ENCODE measurements around the gene APOA5. TPM values are rescaled to one million over a fixed set of nuclear protein-coding genes. Genes with fewer than 3 reads are reported as not detected.

APOA5 gene
- total and polyA plus RNA-seq, 8 donors, result not detected

DNA sequence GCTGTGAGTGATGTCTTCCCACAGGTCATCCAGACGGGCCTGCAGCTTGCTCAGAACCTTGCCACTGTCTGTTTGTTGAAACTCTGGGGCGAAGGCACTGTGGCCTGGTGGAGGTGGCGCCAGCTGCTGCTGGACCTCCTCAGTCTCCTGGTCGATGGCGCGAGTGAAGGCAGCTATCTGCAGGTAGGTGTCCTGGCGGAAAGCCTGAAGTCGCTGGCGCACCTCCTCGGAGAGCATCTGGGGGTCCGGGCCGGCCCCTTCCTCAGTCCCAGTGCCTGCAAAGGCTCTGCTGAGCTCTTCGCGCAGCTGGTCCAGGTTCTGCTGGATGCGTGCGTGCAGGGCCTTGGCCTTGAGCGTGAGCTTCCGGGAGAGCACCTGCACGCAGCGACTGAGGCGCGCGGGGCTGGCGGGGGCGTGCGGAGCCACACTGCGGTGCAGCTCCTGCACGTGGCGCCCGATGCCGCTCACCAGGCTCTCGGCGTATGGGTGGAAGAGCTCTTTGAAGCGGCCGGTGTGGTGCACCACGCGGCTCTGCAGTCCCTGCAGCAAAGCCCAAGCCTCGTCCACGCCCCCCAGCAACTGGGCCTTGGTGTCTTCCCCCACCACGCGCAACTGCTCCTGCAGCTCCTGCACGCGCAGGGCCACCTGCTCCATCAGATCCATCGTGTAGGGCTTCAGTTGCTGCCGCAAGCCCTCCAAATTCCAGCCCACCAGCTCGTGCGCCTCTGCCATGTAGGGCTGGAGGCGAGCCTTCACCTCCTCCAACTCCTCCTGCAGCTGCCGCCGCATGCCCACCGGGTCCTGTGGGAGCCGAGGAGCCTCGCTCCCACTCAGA, 1.3 kb downstream of the APOA5 start:
- 78 to 91% (median 87%) methylated on average over 23 to 53 of the region's 53 CpGs for WGBS, 5 donors
- no peak for TF ChIP-seq EP300 (IDR thresholded peaks at IDR 0.05)
- TF ChIP-seq POLR2A (IDR thresholded peaks at IDR 0.05), result no peak
- TF ChIP-seq, protein P1, sequence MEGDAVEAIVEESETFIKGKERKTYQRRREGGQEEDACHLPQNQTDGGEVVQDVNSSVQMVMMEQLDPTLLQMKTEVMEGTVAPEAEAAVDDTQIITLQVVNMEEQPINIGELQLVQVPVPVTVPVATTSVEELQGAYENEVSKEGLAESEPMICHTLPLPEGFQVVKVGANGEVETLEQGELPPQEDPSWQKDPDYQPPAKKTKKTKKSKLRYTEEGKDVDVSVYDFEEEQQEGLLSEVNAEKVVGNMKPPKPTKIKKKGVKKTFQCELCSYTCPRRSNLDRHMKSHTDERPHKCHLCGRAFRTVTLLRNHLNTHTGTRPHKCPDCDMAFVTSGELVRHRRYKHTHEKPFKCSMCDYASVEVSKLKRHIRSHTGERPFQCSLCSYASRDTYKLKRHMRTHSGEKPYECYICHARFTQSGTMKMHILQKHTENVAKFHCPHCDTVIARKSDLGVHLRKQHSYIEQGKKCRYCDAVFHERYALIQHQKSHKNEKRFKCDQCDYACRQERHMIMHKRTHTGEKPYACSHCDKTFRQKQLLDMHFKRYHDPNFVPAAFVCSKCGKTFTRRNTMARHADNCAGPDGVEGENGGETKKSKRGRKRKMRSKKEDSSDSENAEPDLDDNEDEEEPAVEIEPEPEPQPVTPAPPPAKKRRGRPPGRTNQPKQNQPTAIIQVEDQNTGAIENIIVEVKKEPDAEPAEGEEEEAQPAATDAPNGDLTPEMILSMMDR (IDR thresholded peaks at IDR 0.05), result no peak
- no peak for TF ChIP-seq POLR2AphosphoS5 (IDR thresholded peaks at IDR 0.05)
- peak in 1 of 2 donors; percentile 9 for DNase-seq
- Histone ChIP-seq H3K9me3 (no peaks in the 10 kb centered on the region), H3K27me3 (no peaks in the 10 kb centered on the region), H3K4me1 (peaks cover 11 to 42% (median 37%) of the 10 kb centered on the region in 4 donors), H3K27ac (no peak overlapping the region), H3K36me3 (peaks cover 6 to 15% (median 13%) of the 10 kb centered on the region in 4 donors), H3K4me3 (no peak overlapping the region)
- intact Hi-C loops (cut with DNase I; ENCODE audit: low total_unique reads), result loop anchor here (10.0 kb wide), 1 partner anchor 314 kb away; no protein-coding TSS in a partner anchor

DNA sequence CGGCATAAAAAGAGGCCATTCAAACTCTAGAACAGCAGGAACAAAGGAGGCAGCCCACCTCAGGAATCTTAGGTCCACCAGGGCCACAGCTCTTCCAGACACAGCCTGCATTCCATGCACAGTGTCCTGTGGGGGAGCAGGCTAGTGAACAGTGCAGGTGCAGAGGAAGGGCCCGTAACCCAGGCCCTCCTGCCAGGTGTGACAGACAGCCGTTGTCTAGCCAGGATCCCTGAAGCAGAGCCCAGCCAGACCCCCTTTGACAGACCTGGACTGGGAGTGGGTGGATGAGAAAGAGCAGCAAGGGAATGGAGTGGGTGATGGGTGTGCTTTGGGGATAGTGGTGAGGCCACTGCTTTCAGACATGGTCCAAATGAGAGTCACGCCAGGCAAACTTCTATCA, 2.7 kb downstream of the APOA5 start:
- peaks cover 21 to 29% (median 27%) of the 10 kb centered on the region in 4 donors for H3K36me3 ChIP-seq
- peak overlapping the region in 1 of 4 donors; percentile 95 for H3K4me3 ChIP-seq
- peak overlapping the region in 1 of 5 donors; percentile 92 for H3K27ac ChIP-seq
- intact Hi-C loops (cut with DNase I; ENCODE audit: low total_unique reads), result loop anchor here (5.0 kb wide), 1 partner anchor 48 kb away; the partner anchor contains the start of gene APOA1
- 86 to 95% (median 93%) methylated on average over 4 of the region's 4 CpGs for WGBS, 5 donors
- no peak for TF ChIP-seq POLR2A (IDR thresholded peaks at IDR 0.05)
- TF ChIP-seq, protein P1 (IDR thresholded peaks at IDR 0.05), result no peak
- no peak for TF ChIP-seq EP300 (IDR thresholded peaks at IDR 0.05)
- TF ChIP-seq POLR2AphosphoS5 (IDR thresholded peaks at IDR 0.05), result no peak
- DNase-seq, result no peak
- H3K9me3 ChIP-seq, result no peaks in the 10 kb centered on the region
- H3K4me1 ChIP-seq, result peaks cover 11 to 42% (median 37%) of the 10 kb centered on the region in 4 donors
- H3K27me3 ChIP-seq, result no peaks in the 10 kb centered on the region

- intact Hi-C loops (cut with DNase I; ENCODE audit: low total_unique reads), result loop anchor here (5.0 kb wide), 1 partner anchor 49 kb away; the partner anchor contains the start of gene APOA1
- Histone ChIP-seq H3K9me3 (no peaks in the 10 kb centered on the region), H3K27ac (peak overlapping the region in 4 of 5 donors; percentile 90 to 96 (median 92)), H3K4me3 (peak overlapping the region; percentile 78 to 99 (median 94)), H3K36me3 (peaks cover 25 to 34% (median 31%) of the 10 kb centered on the region in 4 donors), H3K4me1 (peaks cover 11 to 42% (median 37%) of the 10 kb centered on the region in 4 donors), H3K27me3 (no peaks in the 10 kb centered on the region)
- WGBS, 5 donors, result 28 to 47% (median 38%) methylated on average over 4 of the region's 4 CpGs
- TF ChIP-seq POLR2A (IDR thresholded peaks at IDR 0.05) (no peak), EP300 (IDR thresholded peaks at IDR 0.05) (no peak), POLR2AphosphoS5 (IDR thresholded peaks at IDR 0.05) (no peak)
- TF ChIP-seq, protein P1 (IDR thresholded peaks at IDR 0.05), result no peak
- DNase-seq, result peak in 1 of 2 donors; percentile 31
Measured at GRCh38 chr11:116788534-116788933, 3.1 kb downstream of the APOA5 start.

GRCh38 chr11:116787786-116788486, 3.7 kb downstream of the APOA5 start, which contains the start of gene ZPR1:
Gene ZPR1 (minus strand): TSS chr11:116788023. CDS start chr11:116787990, 33 bp downstream.
- peak within 1 kb of the TSS; percentile 75 to 96 (median 91) for H3K27ac ChIP-seq
- H3K36me3 ChIP-seq, result peaks cover 30 to 39% (median 37%) of the 10 kb centered on the region in 4 donors
- DNase-seq, result peak; percentile 89 to 95
- TF ChIP-seq, protein P1 (IDR thresholded peaks at IDR 0.05), result peak in 1 of 7 experiments; percentile 6
- TF ChIP-seq EP300 (IDR thresholded peaks at IDR 0.05), result no peak
- TF ChIP-seq POLR2A (IDR thresholded peaks at IDR 0.05), result peak in 1 of 4 donors; percentile 66
- peak; percentile 48 to 86 (median 84) for TF ChIP-seq POLR2AphosphoS5 (IDR thresholded peaks at IDR 0.05)
- intact Hi-C loops (cut with DNase I; ENCODE audit: low total_unique reads), result loop anchor here (5.0 kb wide), 1 partner anchor 49 kb away; the partner anchor contains the start of gene APOA1
- H3K27me3 ChIP-seq, result no peaks in the 10 kb centered on the region
- H3K4me3 ChIP-seq, result peak within 1 kb of the TSS; percentile 78 to 99 (median 94)
- H3K9me3 ChIP-seq, result no peaks in the 10 kb centered on the region
- H3K4me1 ChIP-seq, result peaks cover 11 to 42% (median 37%) of the 10 kb centered on the region in 4 donors
- WGBS, 5 donors, result 1% methylated on average over 21 to 56 of the region's 56 CpGs
